Loucy (cell line): Measurements from ENCODE around the gene SEPHS1.

Experiments
- H2AFZ ChIP-seq: fragments of 200-600 bp; sonication (generic); 2 replicates; pipeline ENCODE4 v1.6.0; 2016; ENCODE audit warnings: antibody characterized with exemption, mild to moderate bottlenecking, low read length, moderate library complexity
- H3F3A ChIP-seq: fragments of 200-600 bp; 2 replicates; pipeline ENCODE4 v1.6.0; 2016; ENCODE audit warnings: antibody characterized with exemption, low read depth, mild to moderate bottlenecking
- H3K27me3 ChIP-seq: fragments of 200-600 bp; sonication (generic); 2 replicates; pipeline ENCODE4 v1.6.1; 2014; ENCODE audit warnings: low read length, mild to moderate bottlenecking; ENCODE audit not compliant: insufficient read depth, poor library complexity, severe bottlenecking
- H3K36me3 ChIP-seq: fragments of 200-600 bp; sonication (generic); 2 replicates; pipeline ENCODE4 v1.6.1; 2016; ENCODE audit warnings: low read length; ENCODE audit not compliant: insufficient read depth
- H3K4me1 ChIP-seq: fragments of 200-600 bp; sonication (generic); 2 replicates; pipeline ENCODE4 v1.5.1; 2014; ENCODE audit warnings: low read length, mild to moderate bottlenecking; ENCODE audit not compliant: insufficient read depth, poor library complexity, severe bottlenecking
- H3K4me2 ChIP-seq: fragments of 200-600 bp; sonication (generic); 2 replicates; pipeline ENCODE4 v1.6.0; 2014; ENCODE audit warnings: antibody characterized with exemption, low read length, low read depth, mild to moderate bottlenecking; ENCODE audit not compliant: poor library complexity, severe bottlenecking
- H3K4me3 ChIP-seq: fragments of 200-600 bp; sonication (generic); 2 replicates; pipeline ENCODE4 v1.5.1; 2014; ENCODE audit warnings: low read length, mild to moderate bottlenecking, mixed read lengths; ENCODE audit not compliant: poor library complexity, severe bottlenecking
- H3K79me2 ChIP-seq: fragments of 200-600 bp; sonication (generic); 2 replicates; pipeline ENCODE4 v1.6.1; 2014; ENCODE audit warnings: low read length; ENCODE audit not compliant: insufficient read depth
- H3K9ac ChIP-seq: fragments of 200-600 bp; sonication (generic); 2 replicates; pipeline ENCODE4 v1.6.0; 2014; ENCODE audit warnings: mild to moderate bottlenecking, low read depth, low read length, moderate library complexity; ENCODE audit not compliant: poor library complexity, severe bottlenecking
- H3K9me2 ChIP-seq: fragments of 200-600 bp; sonication (generic); replicated peaks from 2 replicates; pipeline ENCODE4 v1.6.1; 2016; ENCODE audit warnings: low read depth, low read length, mixed read lengths
- H3K9me3 ChIP-seq: fragments of 200-600 bp; sonication (generic); 2 replicates; pipeline ENCODE4 v1.6.1; 2014; ENCODE audit warnings: mild to moderate bottlenecking, antibody characterized with exemption, low read length, low read depth; ENCODE audit not compliant: insufficient read depth
- H4K20me1 ChIP-seq: fragments of 200-600 bp; sonication (generic); 2 replicates; pipeline ENCODE4 v1.6.0; 2014; ENCODE audit warnings: antibody characterized with exemption, low read length, mild to moderate bottlenecking; ENCODE audit not compliant: insufficient read depth, poor library complexity, severe bottlenecking
- EZH2phosphoT487 ChIP-seq: fragments of 200-600 bp; IDR thresholded peaks from 2 replicates; pipeline ENCODE4 v1.6.1; 2018; ENCODE audit warnings: antibody characterized with exemption, mild to moderate bottlenecking, moderate library complexity, borderline replicate concordance
- TF ChIP-seq, protein P1 (sequence below): fragments of 200-600 bp; sonication (generic); conservative IDR thresholded peaks from 2 replicates; pipeline ENCODE4 v1.5.1; 2014; ENCODE audit warnings: mild to moderate bottlenecking, antibody characterized with exemption, low read length

The SEPHS1 gene

DNA sequence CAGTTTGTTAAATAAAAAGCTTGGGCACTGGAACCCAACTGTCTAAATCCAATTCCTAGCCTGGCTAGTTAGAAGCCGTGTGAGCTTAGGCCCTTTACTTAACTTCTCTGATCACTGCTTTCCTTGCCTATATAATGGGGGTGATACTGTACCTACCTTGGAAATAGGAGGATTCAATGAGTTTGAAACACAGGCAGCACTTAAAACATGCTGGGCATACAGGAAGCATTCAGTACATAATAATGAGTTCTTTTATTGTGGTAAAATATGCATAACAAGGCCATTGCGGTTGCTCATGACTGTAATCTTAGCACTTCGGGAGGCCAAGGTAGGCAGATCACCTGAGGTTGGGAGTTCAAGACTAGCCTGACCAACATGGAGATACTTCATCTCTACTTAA, 47.4 kb upstream of the SEPHS1 start:
- H3K9me3 ChIP-seq: no peaks in the 10 kb centered on the region
- H3K4me3 ChIP-seq: no peak overlapping the region
- no peak overlapping the region for H3K9ac ChIP-seq
- TF ChIP-seq, protein P1, sequence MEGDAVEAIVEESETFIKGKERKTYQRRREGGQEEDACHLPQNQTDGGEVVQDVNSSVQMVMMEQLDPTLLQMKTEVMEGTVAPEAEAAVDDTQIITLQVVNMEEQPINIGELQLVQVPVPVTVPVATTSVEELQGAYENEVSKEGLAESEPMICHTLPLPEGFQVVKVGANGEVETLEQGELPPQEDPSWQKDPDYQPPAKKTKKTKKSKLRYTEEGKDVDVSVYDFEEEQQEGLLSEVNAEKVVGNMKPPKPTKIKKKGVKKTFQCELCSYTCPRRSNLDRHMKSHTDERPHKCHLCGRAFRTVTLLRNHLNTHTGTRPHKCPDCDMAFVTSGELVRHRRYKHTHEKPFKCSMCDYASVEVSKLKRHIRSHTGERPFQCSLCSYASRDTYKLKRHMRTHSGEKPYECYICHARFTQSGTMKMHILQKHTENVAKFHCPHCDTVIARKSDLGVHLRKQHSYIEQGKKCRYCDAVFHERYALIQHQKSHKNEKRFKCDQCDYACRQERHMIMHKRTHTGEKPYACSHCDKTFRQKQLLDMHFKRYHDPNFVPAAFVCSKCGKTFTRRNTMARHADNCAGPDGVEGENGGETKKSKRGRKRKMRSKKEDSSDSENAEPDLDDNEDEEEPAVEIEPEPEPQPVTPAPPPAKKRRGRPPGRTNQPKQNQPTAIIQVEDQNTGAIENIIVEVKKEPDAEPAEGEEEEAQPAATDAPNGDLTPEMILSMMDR: no peak
- no peak for TF ChIP-seq EZH2phosphoT487
- H3K4me1 ChIP-seq: no peaks in the 10 kb centered on the region
- H3K27me3 ChIP-seq: no peaks in the 10 kb centered on the region
- H2AFZ ChIP-seq: no peak overlapping the region
- H3K4me2 ChIP-seq: no peak overlapping the region
- no peaks in the 10 kb centered on the region for H3K36me3 ChIP-seq
- H3F3A ChIP-seq: no peaks in the 10 kb centered on the region
- no peaks in the 10 kb centered on the region for H3K79me2 ChIP-seq
- no peaks in the 10 kb centered on the region for H3K9me2 ChIP-seq
- H4K20me1 ChIP-seq: no peaks in the 10 kb centered on the region

DNA sequence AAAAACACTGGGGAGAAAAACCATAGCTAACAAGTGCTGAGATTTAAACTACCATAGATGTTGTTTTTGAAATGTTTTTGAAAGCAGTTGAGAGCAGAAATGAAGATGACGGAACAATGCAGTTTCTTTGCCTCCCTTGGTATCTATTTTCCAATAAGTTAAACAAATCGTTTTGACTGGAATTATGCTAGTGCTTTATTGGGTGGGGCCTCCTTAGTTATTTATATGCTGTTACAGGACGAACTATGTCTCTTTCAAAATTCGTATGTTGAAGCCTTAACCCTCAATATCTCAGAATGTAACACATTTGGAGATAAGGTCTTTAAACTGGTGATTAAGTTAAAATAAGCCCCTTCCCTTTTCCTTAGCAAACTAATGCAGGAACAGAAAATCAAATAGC, 45.5 kb upstream of the SEPHS1 start:
- H2AFZ ChIP-seq: no peak overlapping the region
- no peaks in the 10 kb centered on the region for H3K9me2 ChIP-seq
- H3K4me1 ChIP-seq: no peaks in the 10 kb centered on the region
- no peak overlapping the region for H3K9ac ChIP-seq
- TF ChIP-seq, protein P1: no peak
- TF ChIP-seq EZH2phosphoT487: no peak
- no peaks in the 10 kb centered on the region for H3F3A ChIP-seq
- H4K20me1 ChIP-seq: no peaks in the 10 kb centered on the region
- no peaks in the 10 kb centered on the region for H3K79me2 ChIP-seq
- H3K4me3 ChIP-seq: no peak overlapping the region
- no peaks in the 10 kb centered on the region for H3K27me3 ChIP-seq
- H3K36me3 ChIP-seq: no peaks in the 10 kb centered on the region
- H3K9me3 ChIP-seq: no peaks in the 10 kb centered on the region
- no peak overlapping the region for H3K4me2 ChIP-seq

DNA sequence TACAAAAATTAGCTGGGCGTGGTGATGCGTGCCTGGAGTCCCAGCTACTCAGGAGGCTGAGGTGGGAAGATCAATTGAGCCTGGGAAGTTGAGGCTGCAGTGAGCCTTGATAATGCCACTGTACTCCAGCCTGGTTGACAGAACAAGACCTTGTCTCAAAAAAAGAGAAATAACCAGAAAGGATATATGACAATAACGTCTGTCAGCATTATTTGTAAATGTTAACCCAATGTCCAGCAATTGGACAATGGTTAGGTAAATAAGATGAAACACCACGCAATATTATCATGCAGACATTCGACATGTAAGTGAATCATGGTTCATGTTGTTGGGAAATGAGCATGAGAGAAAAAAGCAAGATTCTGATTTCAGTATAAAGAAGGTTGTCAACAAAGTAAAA, 44.6 kb upstream of the SEPHS1 start:
- TF ChIP-seq EZH2phosphoT487: no peak
- TF ChIP-seq, protein P1: no peak
- H3K9me2 ChIP-seq: no peaks in the 10 kb centered on the region
- no peaks in the 10 kb centered on the region for H3K36me3 ChIP-seq
- no peaks in the 10 kb centered on the region for H3K4me1 ChIP-seq
- H3K9me3 ChIP-seq: no peaks in the 10 kb centered on the region
- no peaks in the 10 kb centered on the region for H4K20me1 ChIP-seq
- H3K9ac ChIP-seq: no peak overlapping the region
- H3K27me3 ChIP-seq: no peaks in the 10 kb centered on the region
- H3F3A ChIP-seq: no peaks in the 10 kb centered on the region
- no peaks in the 10 kb centered on the region for H3K79me2 ChIP-seq
- H3K4me3 ChIP-seq: no peak overlapping the region
- H3K4me2 ChIP-seq: no peak overlapping the region
- no peak overlapping the region for H2AFZ ChIP-seq
